Neutrophil (primary cell): Measurements from ENCODE around the gene MYO1B.

Source experiments
- H3K27ac ChIP-seq: fragments of 200-600 bp; sonication (generic); 2 replicates; pipeline ENCODE4 v1.5.1; 2016; ENCODE audit warnings: mild to moderate bottlenecking, moderate library complexity
- H3K27me3 ChIP-seq: fragments of 200-600 bp; sonication (generic); 2 replicates; pipeline ENCODE4 v1.6.0; 2016; ENCODE audit warnings: mild to moderate bottlenecking
- H3K36me3 ChIP-seq: fragments of 200-600 bp; sonication (generic); 2 replicates; pipeline ENCODE4 v1.5.1; 2017
- H3K4me1 ChIP-seq, 2 experiments: fragments of 200-600 bp in 1 of 2; sonication (generic) in 1 of 2; 1 replicate in 1 of 2; 2 replicates in 1 of 2; pipeline versions ENCODE4 v1.5.1 to v1.6.1; 2013 to 2016; ENCODE audit warnings: low read depth in 1 of 2, low read length in 1 of 2, mild to moderate bottlenecking in 1 of 2, moderate library complexity in 1 of 2; ENCODE audit not compliant: control insufficient read depth in 1 of 2, insufficient read depth in 1 of 2
- H3K4me3 ChIP-seq, 2 experiments: fragments of 200-600 bp in 1 of 2; sonication (generic) in 1 of 2; 1 replicate in 1 of 2; 2 replicates in 1 of 2; pipeline ENCODE4 v1.5.1; 2013 to 2016; ENCODE audit warnings: low read depth in 1 of 2, low read length in 1 of 2, mild to moderate bottlenecking in 1 of 2, moderate library complexity in 1 of 2
- H3K9me3 ChIP-seq: fragments of 200-600 bp; sonication (generic); 2 replicates; pipeline ENCODE4 v1.5.1; 2016
- TF ChIP-seq, protein P1 (sequence below): fragments of 200-600 bp; sonication (generic); IDR thresholded peaks from 2 replicates; pipeline ENCODE4 v1.5.1; 2016; ENCODE audit warnings: antibody characterized with exemption

Gene MYO1B

DNA sequence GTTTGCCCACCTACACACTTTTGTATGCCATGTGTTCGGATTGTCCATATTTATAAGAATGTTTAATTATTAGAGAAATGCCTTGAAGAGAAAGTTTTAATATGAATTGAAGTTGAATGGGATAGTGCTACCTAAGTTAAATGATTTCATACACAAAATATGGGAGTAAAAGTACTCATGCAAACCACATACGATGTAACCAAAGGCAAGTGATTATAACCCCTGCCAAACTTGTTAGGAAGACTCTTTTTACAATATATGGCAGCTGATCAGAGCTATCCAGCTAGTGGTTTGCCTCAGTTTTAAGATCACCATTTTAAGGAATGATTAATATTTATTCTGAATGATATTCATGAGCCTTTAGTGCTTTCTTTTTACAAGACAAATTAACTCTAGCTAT is 106.7 kb downstream of the MYO1B start:
- H3K27ac ChIP-seq: no peak overlapping the region
- no peaks in the 10 kb centered on the region for H3K36me3 ChIP-seq
- no peaks in the 10 kb centered on the region for H3K9me3 ChIP-seq
- H3K4me1 ChIP-seq: no peaks in the 10 kb centered on the region
- no peaks in the 10 kb centered on the region for H3K27me3 ChIP-seq
- H3K4me3 ChIP-seq: no peak overlapping the region
- TF ChIP-seq, protein P1, sequence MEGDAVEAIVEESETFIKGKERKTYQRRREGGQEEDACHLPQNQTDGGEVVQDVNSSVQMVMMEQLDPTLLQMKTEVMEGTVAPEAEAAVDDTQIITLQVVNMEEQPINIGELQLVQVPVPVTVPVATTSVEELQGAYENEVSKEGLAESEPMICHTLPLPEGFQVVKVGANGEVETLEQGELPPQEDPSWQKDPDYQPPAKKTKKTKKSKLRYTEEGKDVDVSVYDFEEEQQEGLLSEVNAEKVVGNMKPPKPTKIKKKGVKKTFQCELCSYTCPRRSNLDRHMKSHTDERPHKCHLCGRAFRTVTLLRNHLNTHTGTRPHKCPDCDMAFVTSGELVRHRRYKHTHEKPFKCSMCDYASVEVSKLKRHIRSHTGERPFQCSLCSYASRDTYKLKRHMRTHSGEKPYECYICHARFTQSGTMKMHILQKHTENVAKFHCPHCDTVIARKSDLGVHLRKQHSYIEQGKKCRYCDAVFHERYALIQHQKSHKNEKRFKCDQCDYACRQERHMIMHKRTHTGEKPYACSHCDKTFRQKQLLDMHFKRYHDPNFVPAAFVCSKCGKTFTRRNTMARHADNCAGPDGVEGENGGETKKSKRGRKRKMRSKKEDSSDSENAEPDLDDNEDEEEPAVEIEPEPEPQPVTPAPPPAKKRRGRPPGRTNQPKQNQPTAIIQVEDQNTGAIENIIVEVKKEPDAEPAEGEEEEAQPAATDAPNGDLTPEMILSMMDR: no peak

DNA sequence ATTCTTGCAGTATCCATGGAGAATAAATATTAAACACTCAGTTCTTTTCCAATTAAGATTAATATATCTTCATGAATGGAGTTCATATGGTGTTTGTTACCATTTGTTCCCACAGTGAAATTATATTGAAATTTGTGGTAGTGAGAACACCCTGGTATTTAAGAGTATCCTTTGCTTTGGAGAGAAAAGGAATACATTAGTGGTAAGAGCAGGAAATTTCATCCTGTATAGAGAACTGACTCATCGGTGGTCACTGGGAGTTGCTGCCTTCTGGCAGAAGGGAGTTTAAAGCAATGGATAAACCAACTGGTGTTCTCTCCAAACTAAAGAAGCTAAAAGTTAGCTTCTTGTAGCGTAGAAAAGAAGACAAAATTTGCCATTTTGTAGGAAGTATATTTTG is 107.3 kb downstream of the MYO1B start:
- TF ChIP-seq, protein P1: no peak
- Histone ChIP-seq H3K4me1 (no peaks in the 10 kb centered on the region), H3K27me3 (no peaks in the 10 kb centered on the region), H3K36me3 (no peaks in the 10 kb centered on the region), H3K27ac (no peak overlapping the region), H3K4me3 (no peak overlapping the region), H3K9me3 (no peaks in the 10 kb centered on the region)

GRCh38 chr2:191355170-191355758 is 110.1 kb downstream of the MYO1B start:
- no peak overlapping the region for H3K4me3 ChIP-seq
- no peaks in the 10 kb centered on the region for H3K36me3 ChIP-seq
- H3K9me3 ChIP-seq: no peaks in the 10 kb centered on the region
- TF ChIP-seq, protein P1: no peak
- H3K27ac ChIP-seq: no peak overlapping the region
- H3K4me1 ChIP-seq: no peaks in the 10 kb centered on the region
- H3K27me3 ChIP-seq: no peaks in the 10 kb centered on the region

GRCh38 chr2:191357678-191358077 is 112.5 kb downstream of the MYO1B start:
- TF ChIP-seq, protein P1: no peak
- H3K4me3 ChIP-seq: no peak overlapping the region
- no peak overlapping the region for H3K27ac ChIP-seq
- no peaks in the 10 kb centered on the region for H3K27me3 ChIP-seq
- H3K4me1 ChIP-seq: no peaks in the 10 kb centered on the region
- no peaks in the 10 kb centered on the region for H3K36me3 ChIP-seq
- H3K9me3 ChIP-seq: no peaks in the 10 kb centered on the region

DNA sequence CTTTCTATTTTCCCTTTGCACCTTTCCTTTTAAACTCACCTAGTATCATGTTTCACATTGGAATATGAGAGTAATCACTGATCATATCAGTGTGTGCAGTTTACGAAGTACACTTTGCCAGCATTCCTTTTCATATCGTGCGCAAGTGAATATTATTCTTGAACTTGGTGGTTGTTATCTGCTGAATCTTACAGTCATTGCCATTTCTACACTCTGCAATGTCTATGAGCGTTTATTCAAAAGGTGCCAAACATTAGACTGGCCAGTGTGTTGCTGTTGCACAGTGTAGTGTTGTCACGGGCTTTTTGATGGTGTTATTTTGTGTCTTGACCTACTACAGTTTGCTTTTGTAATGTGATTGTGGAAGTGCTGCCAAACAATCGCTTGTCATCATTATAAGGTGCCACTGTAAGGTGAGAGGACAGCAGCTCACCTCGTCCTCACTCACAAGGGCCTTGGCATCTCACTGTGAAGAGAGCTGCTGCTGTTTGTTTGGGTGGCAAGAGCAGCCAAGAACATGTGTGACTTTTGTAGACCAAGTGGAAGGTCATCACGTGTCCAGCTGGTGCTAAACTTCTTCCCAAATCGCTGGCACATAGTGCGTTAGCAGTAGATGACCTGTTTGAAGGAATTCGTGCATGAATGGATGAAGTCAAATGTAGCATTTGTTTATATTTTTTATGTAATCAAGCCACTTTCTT is 113.3 kb downstream of the MYO1B start:
- TF ChIP-seq, protein P1: no peak
- no peaks in the 10 kb centered on the region for H3K4me1 ChIP-seq
- H3K36me3 ChIP-seq: no peaks in the 10 kb centered on the region
- H3K27ac ChIP-seq: no peak overlapping the region
- no peak overlapping the region for H3K4me3 ChIP-seq
- no peaks in the 10 kb centered on the region for H3K27me3 ChIP-seq
- no peaks in the 10 kb centered on the region for H3K9me3 ChIP-seq
